Measurements from ENCODE around the gene RHEX. TPM values are rescaled to one million over a fixed set of nuclear protein-coding genes. Genes with fewer than 3 reads are reported as not detected.

RHEX gene
- total and polyA plus RNA-seq, 4 experiments from 2014 or later = 0.30 to 0.55 (median 0.55) TPM; not detected in 1

GRCh38 chr1:206030714-206031113 lies 22.3 kb upstream of the RHEX start:
- H3K4me1 Mint-ChIP-seq = peaks cover 0 to 12% (median 5%) of the 10 kb centered on the region in 4 donors
- intact Hi-C loops (cut with micrococcal nuclease) = no loop called here
- H3K27me3 ChIP-seq (ENCODE audit: insufficient read depth, low read length) = no peaks in the 10 kb centered on the region
- CTCF ChIA-PET (ENCODE audit: partially characterized antibody) = interaction anchor here (0.9 to 8.5 kb wide), 12 partner anchors 9 to 84 kb away, joined by 3 to 182 read pairs (median 4); no protein-coding TSS in a partner anchor
- no peaks in the 10 kb centered on the region for H3K9me3 ChIP-seq (ENCODE audit: control insufficient read depth in 1 of 2, low read length in 2 of 2)
- DNase-seq = peak; percentile 54 to 71 (median 65)
- H3K9me3 Mint-ChIP-seq = peaks cover 0 to 3% (median 0%) of the 10 kb centered on the region in 8 donors
- H3K4me1 ChIP-seq (ENCODE audit: insufficient read depth, low read length) = no peaks in the 10 kb centered on the region
- H3K4me3 Mint-ChIP-seq = peak overlapping the region in 2 of 8 donors; percentile 9 to 46
- POLR2A ChIA-PET (ENCODE audit: partially characterized antibody) = interaction anchor here (1.0 to 1.3 kb wide), 2 partner anchors 73 to 75 kb away, joined by 3 to 8 read pairs; no protein-coding TSS in a partner anchor
- peaks cover 3 to 8% of the 10 kb centered on the region in 2 donors for H3K27me3 Mint-ChIP-seq
- peak overlapping the region in 2 of 7 donors; percentile 20 to 21 for H3K27ac Mint-ChIP-seq
- no peaks in the 10 kb centered on the region for H3K36me3 Mint-ChIP-seq
- H3K4me3 ChIP-seq (ENCODE audit: low read length in 2 of 2) = no peak overlapping the region
- H3K27ac ChIP-seq (ENCODE audit: low read depth, low read length) = no peak overlapping the region
- H3K36me3 ChIP-seq (ENCODE audit: insufficient read depth, low read length) = no peaks in the 10 kb centered on the region

- ChIA-PET CTCF (ENCODE audit: partially characterized antibody) (interaction anchor here (1.6 to 8.5 kb wide), 2 partner anchors 24 to 75 kb away, joined by 3 to 182 read pairs; no protein-coding TSS in a partner anchor), POLR2A (ENCODE audit: partially characterized antibody) (no interaction called here)
- no peak for DNase-seq
- H3K36me3 ChIP-seq (ENCODE audit: insufficient read depth, low read length) = no peaks in the 10 kb centered on the region
- Mint-ChIP-seq H3K36me3 (no peaks in the 10 kb centered on the region), H3K27me3 (peaks cover 3 to 8% of the 10 kb centered on the region in 2 donors), H3K27ac (peak overlapping the region in 1 of 7 donors; percentile 31), H3K9me3 (no peaks in the 10 kb centered on the region), H3K4me1 (peaks cover 0 to 12% (median 5%) of the 10 kb centered on the region in 4 donors), H3K4me3 (no peak overlapping the region)
- no peak overlapping the region for H3K27ac ChIP-seq (ENCODE audit: low read depth, low read length)
- no peaks in the 10 kb centered on the region for H3K27me3 ChIP-seq (ENCODE audit: insufficient read depth, low read length)
- H3K9me3 ChIP-seq (ENCODE audit: control insufficient read depth in 1 of 2, low read length in 2 of 2) = no peaks in the 10 kb centered on the region
- H3K4me1 ChIP-seq (ENCODE audit: insufficient read depth, low read length) = no peaks in the 10 kb centered on the region
- intact Hi-C loops (cut with micrococcal nuclease) = no loop called here
- no peak overlapping the region for H3K4me3 ChIP-seq (ENCODE audit: low read length in 2 of 2)
Observed at GRCh38 chr1:206032380-206033140, 20.4 kb upstream of the RHEX start.

- Histone ChIP-seq H3K4me3 (ENCODE audit: low read length in 2 of 2) (no peak overlapping the region), H3K27ac (ENCODE audit: low read depth, low read length) (no peak overlapping the region), H3K4me1 (ENCODE audit: insufficient read depth, low read length) (peaks cover 18% of the 10 kb centered on the region), H3K9me3 (ENCODE audit: control insufficient read depth in 1 of 2, low read length in 2 of 2) (no peaks in the 10 kb centered on the region), H3K27me3 (ENCODE audit: insufficient read depth, low read length) (no peaks in the 10 kb centered on the region), H3K36me3 (ENCODE audit: insufficient read depth, low read length) (no peaks in the 10 kb centered on the region)
- DNase-seq = no peak
- Mint-ChIP-seq H3K36me3 (no peaks in the 10 kb centered on the region), H3K4me3 (peak overlapping the region in 7 of 8 donors; percentile 37 to 76 (median 67)), H3K4me1 (peaks cover 12 to 27% (median 13%) of the 10 kb centered on the region in 4 donors), H3K27me3 (peaks cover 0 to 2% of the 10 kb centered on the region in 2 donors), H3K9me3 (no peaks in the 10 kb centered on the region), H3K27ac (peak overlapping the region in 3 of 7 donors; percentile 48 to 70 (median 68))
- POLR2A ChIA-PET (ENCODE audit: partially characterized antibody) = no interaction called here
- intact Hi-C loops (cut with micrococcal nuclease) = no loop called here
- CTCF ChIA-PET (ENCODE audit: partially characterized antibody) = interaction anchor here (0.9 to 8.5 kb wide), 2 partner anchors 57 to 72 kb away, joined by 4 to 182 read pairs; no protein-coding TSS in a partner anchor
Observed at GRCh38 chr1:206035027-206035426, 17.9 kb upstream of the RHEX start.

GRCh38 chr1:206036663-206037455 lies 16.1 kb upstream of the RHEX start:
- POLR2A ChIA-PET (ENCODE audit: partially characterized antibody) = no interaction called here
- no peak overlapping the region for H3K4me3 ChIP-seq (ENCODE audit: low read length in 2 of 2)
- Mint-ChIP-seq H3K36me3 (no peaks in the 10 kb centered on the region), H3K27me3 (peaks cover 0 to 3% of the 10 kb centered on the region in 2 donors), H3K4me3 (peak overlapping the region in 1 of 8 donors; percentile 15), H3K4me1 (peaks cover 8 to 32% (median 17%) of the 10 kb centered on the region in 4 donors), H3K27ac (no peak overlapping the region), H3K9me3 (no peaks in the 10 kb centered on the region)
- H3K36me3 ChIP-seq (ENCODE audit: insufficient read depth, low read length) = no peaks in the 10 kb centered on the region
- no peak overlapping the region for H3K27ac ChIP-seq (ENCODE audit: low read depth, low read length)
- no peaks in the 10 kb centered on the region for H3K27me3 ChIP-seq (ENCODE audit: insufficient read depth, low read length)
- DNase-seq = no peak
- intact Hi-C loops (cut with micrococcal nuclease) = no loop called here
- no peaks in the 10 kb centered on the region for H3K9me3 ChIP-seq (ENCODE audit: control insufficient read depth in 1 of 2, low read length in 2 of 2)
- H3K4me1 ChIP-seq (ENCODE audit: insufficient read depth, low read length) = peaks cover 18% of the 10 kb centered on the region
- CTCF ChIA-PET (ENCODE audit: partially characterized antibody) = interaction anchor here (0.7 to 1.9 kb wide), 4 partner anchors 19 to 69 kb away, joined by 3 to 12 read pairs (median 3); no protein-coding TSS in a partner anchor

- ChIA-PET POLR2A (ENCODE audit: partially characterized antibody) (no interaction called here), CTCF (ENCODE audit: partially characterized antibody) (interaction anchor here (1.1 to 1.9 kb wide), 2 partner anchors 60 to 68 kb away, joined by 3 to 12 read pairs; no protein-coding TSS in a partner anchor)
- Histone ChIP-seq H3K27ac (ENCODE audit: low read depth, low read length) (no peak overlapping the region), H3K4me1 (ENCODE audit: insufficient read depth, low read length) (peaks cover 18% of the 10 kb centered on the region), H3K9me3 (ENCODE audit: control insufficient read depth in 1 of 2, low read length in 2 of 2) (no peaks in the 10 kb centered on the region), H3K4me3 (ENCODE audit: low read length in 2 of 2) (no peak overlapping the region), H3K27me3 (ENCODE audit: insufficient read depth, low read length) (no peaks in the 10 kb centered on the region), H3K36me3 (ENCODE audit: insufficient read depth, low read length) (no peaks in the 10 kb centered on the region)
- no peaks in the 10 kb centered on the region for H3K9me3 Mint-ChIP-seq
- DNase-seq = no peak
- no peak overlapping the region for H3K4me3 Mint-ChIP-seq
- peaks cover 8 to 32% (median 17%) of the 10 kb centered on the region in 4 donors for H3K4me1 Mint-ChIP-seq
- H3K36me3 Mint-ChIP-seq = no peaks in the 10 kb centered on the region
- intact Hi-C loops (cut with micrococcal nuclease) = no loop called here
- H3K27me3 Mint-ChIP-seq = peaks cover 0 to 3% of the 10 kb centered on the region in 2 donors
- no peak overlapping the region for H3K27ac Mint-ChIP-seq
Observed at GRCh38 chr1:206037581-206037980, 15.4 kb upstream of the RHEX start.

- Mint-ChIP-seq H3K4me3 (peak overlapping the region in 6 of 8 donors; percentile 1 to 47 (median 32)), H3K27ac (peak overlapping the region in 5 of 7 donors; percentile 44 to 77 (median 70)), H3K4me1 (peaks cover 8 to 32% (median 17%) of the 10 kb centered on the region in 4 donors), H3K9me3 (no peaks in the 10 kb centered on the region), H3K36me3 (no peaks in the 10 kb centered on the region), H3K27me3 (peaks cover 0 to 1% of the 10 kb centered on the region in 2 donors)
- Histone ChIP-seq H3K4me3 (ENCODE audit: low read length in 2 of 2) (no peak overlapping the region), H3K4me1 (ENCODE audit: insufficient read depth, low read length) (peaks cover 18% of the 10 kb centered on the region), H3K9me3 (ENCODE audit: control insufficient read depth in 1 of 2, low read length in 2 of 2) (no peaks in the 10 kb centered on the region), H3K27me3 (ENCODE audit: insufficient read depth, low read length) (no peaks in the 10 kb centered on the region), H3K36me3 (ENCODE audit: insufficient read depth, low read length) (no peaks in the 10 kb centered on the region), H3K27ac (ENCODE audit: low read depth, low read length) (no peak overlapping the region)
- DNase-seq = no peak
- intact Hi-C loops (cut with micrococcal nuclease) = no loop called here
- POLR2A ChIA-PET (ENCODE audit: partially characterized antibody) = no interaction called here
- CTCF ChIA-PET (ENCODE audit: partially characterized antibody) = interaction anchor here (0.9 to 1.2 kb wide), 3 partner anchors 9 to 69 kb away, joined by 3 to 5 read pairs (median 4); no protein-coding TSS in a partner anchor
Observed at GRCh38 chr1:206039046-206039973, 13.7 kb upstream of the RHEX start.
